HG03060 (cell line): ENCODE results near the gene BNC2.

Experiments used
- ATAC-seq: cut with Tn5 transposase; IDR thresholded peaks from one replicate; pipeline ENCODE4 v1.9.1; 2021; ENCODE audit warnings: low read depth, moderate number of reproducible peaks; ENCODE audit not compliant: unreplicated experiment

BNC2 gene

GRCh38 chr9:16726029-16726428, 144.4 kb downstream of the BNC2 start:
- no peak for ATAC-seq

DNA sequence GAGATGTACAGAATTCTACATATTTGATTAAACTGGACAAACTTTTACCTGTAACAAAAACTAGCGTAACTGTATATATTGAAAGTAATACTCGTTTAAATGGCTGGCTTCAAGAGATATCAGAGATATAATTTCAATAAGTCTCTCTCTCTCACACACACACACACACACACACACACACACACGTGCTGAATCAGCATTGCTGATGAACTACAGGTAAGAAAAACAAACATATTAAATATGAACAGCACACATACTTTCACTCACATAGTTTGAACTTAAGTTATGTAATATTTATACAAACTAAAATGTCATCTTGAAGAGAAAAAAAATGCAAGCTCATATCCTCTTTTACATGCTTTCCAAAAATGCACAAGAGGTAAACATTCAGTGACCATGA, 145.4 kb downstream of the BNC2 start:
- no peak for ATAC-seq

GRCh38 chr9:16721972-16722371, 148.5 kb downstream of the BNC2 start:
- ATAC-seq = no peak

- ATAC-seq = no peak
Measured at GRCh38 chr9:16720386-16720785, 150.1 kb downstream of the BNC2 start.

DNA sequence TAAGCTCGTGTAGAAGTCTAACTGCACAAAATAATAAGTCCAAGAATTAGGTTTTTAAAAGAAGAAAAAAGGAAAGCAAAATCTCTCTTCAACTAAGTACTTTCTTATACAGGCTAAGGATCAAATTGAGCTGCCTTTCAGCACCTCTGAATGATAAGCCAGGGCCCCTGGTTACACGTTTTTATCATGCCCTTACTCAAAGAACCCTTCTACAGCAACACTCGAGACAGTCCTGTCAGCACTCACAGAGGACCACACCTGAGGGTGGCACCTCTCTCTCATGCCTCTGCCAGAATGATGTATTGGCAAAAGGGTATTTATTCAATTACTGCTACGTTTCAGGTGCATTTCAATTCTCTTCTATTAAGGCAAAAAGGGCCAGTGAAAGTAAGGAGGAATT, 150.5 kb downstream of the BNC2 start:
- ATAC-seq = no peak

DNA sequence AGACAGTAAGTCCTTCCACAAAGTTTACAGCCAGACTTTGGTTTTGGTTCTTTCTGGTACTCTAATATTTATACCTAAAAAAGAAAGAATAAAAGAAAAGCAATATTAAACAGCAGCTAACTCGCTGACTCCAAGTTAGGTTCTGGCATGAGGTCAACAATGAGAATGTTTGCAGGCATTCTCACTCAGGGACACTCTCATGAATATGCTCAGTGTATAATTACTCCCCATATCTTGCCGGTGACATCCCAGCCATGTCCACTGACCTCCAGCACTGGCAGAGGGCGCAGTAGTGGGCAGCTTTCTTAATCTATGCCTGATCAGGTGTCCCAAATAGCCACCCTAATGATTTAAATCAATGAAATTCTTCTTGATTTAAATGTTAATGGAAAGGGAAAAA, 151.5 kb downstream of the BNC2 start:
- no peak for ATAC-seq

- no peak for ATAC-seq
Measured at GRCh38 chr9:16718296-16718695, 152.2 kb downstream of the BNC2 start.

DNA sequence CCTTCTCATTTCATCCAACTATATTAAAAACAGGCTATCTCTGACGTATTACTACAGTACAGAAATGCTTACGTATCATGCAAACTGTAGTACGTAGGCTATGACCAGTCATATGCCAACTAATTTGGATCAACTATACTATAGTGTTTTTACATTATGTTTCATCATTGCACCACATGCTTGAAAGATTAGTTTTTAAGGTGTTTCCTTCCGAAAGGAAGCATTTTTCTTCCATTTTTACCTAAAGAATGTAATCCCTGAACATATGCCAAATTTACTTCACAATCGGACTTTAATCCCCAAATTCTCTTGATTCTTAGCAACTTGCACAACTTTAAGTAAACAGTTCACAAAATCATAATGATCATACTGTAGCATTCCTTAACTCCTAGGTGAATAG, 153.9 kb downstream of the BNC2 start:
- ATAC-seq = no peak

DNA sequence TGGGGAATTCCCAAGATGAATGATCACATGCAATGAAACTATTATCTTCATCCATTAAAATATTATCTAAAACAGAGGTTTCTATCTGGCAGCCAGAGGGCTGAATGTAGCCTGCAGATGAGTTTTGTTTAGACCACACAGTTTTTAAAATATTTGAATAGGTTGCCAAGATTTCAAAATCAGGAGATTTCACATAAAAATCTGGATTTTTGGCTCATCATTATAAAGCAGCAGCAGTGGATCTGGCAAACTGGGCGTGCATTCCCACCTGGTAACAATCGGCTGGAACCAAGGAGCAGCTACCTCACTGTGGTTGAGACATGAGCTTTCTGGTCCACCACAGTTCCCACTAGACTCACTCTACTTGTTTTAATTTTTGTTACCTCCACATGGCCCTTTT, 155.1 kb downstream of the BNC2 start:
- no peak for ATAC-seq

DNA sequence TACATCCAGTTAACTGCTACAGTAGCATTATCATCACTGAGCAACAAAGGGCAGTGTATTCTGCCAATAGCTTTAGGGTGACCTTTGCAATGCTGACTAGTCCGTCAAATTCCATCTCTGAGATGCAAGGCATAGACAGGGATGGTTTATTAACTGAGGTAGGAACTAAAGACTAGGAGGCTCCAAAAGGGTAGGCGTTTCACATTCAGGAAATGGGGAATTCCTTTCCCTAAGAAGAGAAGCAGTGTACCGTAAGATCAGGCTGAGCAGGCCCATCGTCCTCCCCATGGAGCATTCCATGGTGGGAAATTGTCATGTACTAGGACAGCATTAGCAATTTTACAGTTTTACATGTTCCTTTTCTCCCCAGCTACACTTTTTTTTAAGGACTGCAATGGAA, 157.7 kb downstream of the BNC2 start:
- no peak for ATAC-seq

GRCh38 chr9:16710888-16711287, 159.6 kb downstream of the BNC2 start:
- ATAC-seq = no peak

- ATAC-seq = no peak
Measured at GRCh38 chr9:16709924-16710323, 160.5 kb downstream of the BNC2 start.

GRCh38 chr9:16708656-16709435, 161.6 kb downstream of the BNC2 start:
- no peak for ATAC-seq

DNA sequence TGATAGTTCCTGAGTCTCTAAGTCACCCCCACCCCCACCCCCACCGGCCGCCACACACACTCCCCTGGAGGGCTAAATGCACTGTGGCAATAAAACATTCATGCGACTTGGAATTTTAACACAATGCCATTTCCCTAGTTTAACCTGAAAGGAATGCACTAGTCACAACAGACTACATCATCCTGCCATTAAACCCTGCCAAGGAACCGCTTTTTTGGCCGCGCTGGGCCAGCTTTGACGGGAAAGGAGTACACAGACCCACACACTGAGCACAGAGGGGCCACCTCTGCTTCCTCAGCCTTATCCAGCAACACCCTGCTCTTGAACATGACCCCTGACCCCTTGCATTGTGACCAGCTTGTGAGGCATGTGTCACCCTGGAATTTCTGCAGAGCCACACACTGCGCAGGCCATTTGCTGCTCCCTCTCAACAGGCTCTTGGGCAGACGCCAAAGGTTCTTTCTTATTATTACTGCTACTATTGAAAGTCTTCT, 165.3 kb downstream of the BNC2 start:
- no peak for ATAC-seq

GRCh38 chr9:16704116-16705110, 166.1 kb downstream of the BNC2 start:
- ATAC-seq = no peak

DNA sequence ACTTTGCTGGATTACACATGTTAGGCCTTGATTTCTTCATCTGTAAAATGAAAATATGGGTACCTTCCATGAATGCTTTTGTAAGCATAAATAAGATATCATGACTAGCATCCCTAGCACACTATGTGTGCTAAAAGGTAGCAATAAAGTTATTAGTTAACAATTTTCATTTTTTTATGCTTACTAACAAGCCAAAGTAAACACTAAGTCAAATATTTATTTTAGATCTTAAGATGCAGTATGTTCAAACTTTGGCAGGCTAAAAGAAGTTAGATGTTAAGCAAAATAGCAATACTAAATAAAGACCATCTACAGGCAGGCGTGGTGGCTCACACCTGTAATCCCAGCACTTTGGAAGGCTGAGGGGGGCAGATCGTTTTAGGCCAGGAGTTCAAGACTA, 169.1 kb downstream of the BNC2 start:
- ATAC-seq = no peak

DNA sequence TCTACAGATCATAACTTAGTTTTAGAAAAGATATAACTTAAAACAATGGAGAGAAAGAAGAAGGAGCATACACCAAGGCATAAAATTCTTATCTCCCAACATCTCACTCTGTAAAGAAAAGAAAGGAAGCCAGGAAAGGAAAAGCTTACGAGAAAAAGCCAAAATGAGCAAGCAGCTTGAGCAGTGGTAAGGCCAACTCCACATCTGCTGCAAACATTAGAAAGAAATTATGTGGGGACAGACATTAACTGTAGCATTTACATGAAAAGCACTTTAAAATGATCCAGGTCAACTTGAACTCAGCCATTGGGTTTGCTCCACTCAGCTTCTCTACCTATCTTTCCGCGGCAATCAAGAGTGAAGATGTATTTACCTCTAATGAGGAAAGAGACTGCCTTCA, 176.9 kb downstream of the BNC2 start:
- no peak for ATAC-seq

GRCh38 chr9:16690628-16691027, 179.8 kb downstream of the BNC2 start:
- ATAC-seq = no peak

- ATAC-seq = no peak
Measured at GRCh38 chr9:16690205-16690604, 180.3 kb downstream of the BNC2 start.

DNA sequence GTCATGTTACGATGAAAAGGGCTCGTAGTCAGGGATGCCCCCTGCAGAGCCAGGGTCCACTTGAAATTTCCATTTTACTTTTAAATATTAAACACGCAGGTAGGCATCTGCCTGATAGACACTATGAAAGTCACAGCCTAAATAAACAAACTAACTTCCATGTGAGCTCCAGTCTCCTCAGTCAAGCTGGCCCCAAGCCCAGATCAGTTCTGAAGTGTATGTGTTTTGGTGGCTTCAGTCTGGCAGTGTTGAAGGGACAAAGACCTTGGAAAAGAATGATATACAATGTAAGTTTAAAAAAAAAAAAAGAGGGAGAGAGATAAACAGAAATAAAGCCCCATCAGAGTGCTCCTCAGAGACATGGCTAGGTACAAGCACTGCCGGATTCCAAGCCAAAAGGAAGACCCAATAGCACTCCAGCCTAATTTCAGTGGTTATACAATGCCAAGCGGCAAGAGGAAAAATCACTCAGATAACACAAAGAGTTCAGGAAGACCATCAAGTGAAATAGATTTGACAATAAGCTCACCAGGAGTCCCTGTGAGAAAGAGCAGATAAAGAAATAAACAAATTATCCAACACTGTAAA, 181.0 kb downstream of the BNC2 start:
- ATAC-seq = no peak

DNA sequence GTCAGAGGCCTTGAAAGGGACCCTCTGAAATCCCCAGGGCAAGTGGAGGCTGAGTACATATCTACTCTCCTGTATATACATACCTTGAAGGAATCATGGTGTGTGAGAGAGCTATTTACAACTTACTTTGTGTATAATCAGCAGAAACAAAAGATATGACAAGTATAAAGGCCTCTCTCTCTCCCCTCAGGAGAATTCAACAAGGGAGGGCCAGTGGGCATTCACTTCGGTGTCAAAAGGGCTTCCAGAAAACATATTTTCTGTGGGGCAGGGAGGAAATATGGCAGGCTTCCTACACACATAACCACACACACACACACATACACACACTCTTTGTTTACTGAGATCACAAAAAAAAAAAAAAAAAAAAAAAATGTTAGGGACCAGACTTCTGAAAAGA, 181.7 kb downstream of the BNC2 start:
- ATAC-seq = no peak
